ENCODE data around the gene HAUS7.
A peak's percentile ranks its signal among the peaks of the same experiment; 100 is the strongest.

HAUS7 gene

GRCh38 chrX:153442463-153442862 is 27.9 kb downstream of the HAUS7 start:
- Histone ChIP-seq H3K4me3 (ENCODE audit: low read depth, low read length) (no peak overlapping the region), H3K9me3 (ENCODE audit: control insufficient read depth, insufficient read depth, low read depth, low read length) (no peaks in the 10 kb centered on the region), H3K4me1 (ENCODE audit: control insufficient read depth, insufficient read depth, low read length) (no peaks in the 10 kb centered on the region), H3K27ac (ENCODE audit: extremely low read depth, low read depth, low read length) (no peak overlapping the region), H3K36me3 (ENCODE audit: control insufficient read depth in 2 of 2, insufficient read depth in 1 of 2, low read length in 2 of 2) (no peaks in the 10 kb centered on the region)
- POLR2A ChIA-PET: no interaction called here
- TF ChIP-seq ZNF121 (tag by site-specific recombination; IDR thresholded peaks at IDR 0.05) (peak; percentile 84), CTCF (tag by site-specific recombination; IDR thresholded peaks at IDR 0.05) (no peak), ZNF155 (tag by site-specific recombination; IDR thresholded peaks at IDR 0.05) (no peak), ZNF23 (tag by site-specific recombination; IDR thresholded peaks at IDR 0.05; ENCODE audit: borderline replicate concordance) (no peak), PRDM6 (tag by site-specific recombination; IDR thresholded peaks at IDR 0.05) (no peak), MZF1 (tag by site-specific recombination; IDR thresholded peaks at IDR 0.05; ENCODE audit: borderline replicate concordance) (no peak)
- CTCF ChIA-PET: no interaction called here

GRCh38 chrX:153441981-153442380 is 28.4 kb downstream of the HAUS7 start:
- Histone ChIP-seq H3K27ac (ENCODE audit: extremely low read depth, low read depth, low read length) (no peak overlapping the region), H3K9me3 (ENCODE audit: control insufficient read depth, insufficient read depth, low read depth, low read length) (no peaks in the 10 kb centered on the region), H3K4me3 (ENCODE audit: low read depth, low read length) (no peak overlapping the region), H3K4me1 (ENCODE audit: control insufficient read depth, insufficient read depth, low read length) (no peaks in the 10 kb centered on the region), H3K36me3 (ENCODE audit: control insufficient read depth in 2 of 2, insufficient read depth in 1 of 2, low read length in 2 of 2) (no peaks in the 10 kb centered on the region)
- TF ChIP-seq ZNF174 (tag by site-specific recombination; IDR thresholded peaks at IDR 0.05): no peak
- no peak for TF ChIP-seq ZBTB10 (tag by site-specific recombination; IDR thresholded peaks at IDR 0.05)
- TF ChIP-seq SETDB1 (IDR thresholded peaks at IDR 0.05; ENCODE audit: insufficient read length, low read length): no peak
- TF ChIP-seq KLF16 (tag by site-specific recombination; IDR thresholded peaks at IDR 0.05): no peak
- TF ChIP-seq ZNF560 (tag by site-specific recombination; IDR thresholded peaks at IDR 0.05; ENCODE audit: borderline replicate concordance): no peak
- TF ChIP-seq BCL11B (tag by site-specific recombination; IDR thresholded peaks at IDR 0.05; ENCODE audit: low read depth): no peak
- TF ChIP-seq ZNF654 (tag by site-specific recombination; IDR thresholded peaks at IDR 0.05; ENCODE audit: low read depth): no peak
- TF ChIP-seq ZNF510 (tag by site-specific recombination; IDR thresholded peaks at IDR 0.05; ENCODE audit: insufficient replicate concordance): no peak
- ChIA-PET CTCF (interaction anchor here (2.3 kb wide), 1 partner anchor 18 kb away, joined by 9 read pairs; no protein-coding TSS in a partner anchor), POLR2A (no interaction called here)

- no peaks in the 10 kb centered on the region for H3K9me3 ChIP-seq (ENCODE audit: control insufficient read depth, insufficient read depth, low read depth, low read length)
- H3K4me3 ChIP-seq (ENCODE audit: low read depth, low read length): no peak overlapping the region
- H3K27ac ChIP-seq (ENCODE audit: extremely low read depth, low read depth, low read length): no peak overlapping the region
- ChIA-PET CTCF (interaction anchor here (0.8 to 2.3 kb wide), 4 partner anchors 19 to 500 kb away, joined by 3 to 9 read pairs (median 4); no protein-coding TSS in a partner anchor), POLR2A (interaction anchor here (0.5 kb wide), 1 partner anchor 283 kb away, joined by 4 read pairs; the partner anchor contains the start of gene BCAP31)
- H3K36me3 ChIP-seq (ENCODE audit: control insufficient read depth in 2 of 2, insufficient read depth in 1 of 2, low read length in 2 of 2): no peaks in the 10 kb centered on the region
- H3K4me1 ChIP-seq (ENCODE audit: control insufficient read depth, insufficient read depth, low read length): no peaks in the 10 kb centered on the region
- TF ChIP-seq AEBP2 (tag by site-specific recombination; IDR thresholded peaks at IDR 0.05; ENCODE audit: borderline replicate concordance) (no peak), CTCF (tag by site-specific recombination; IDR thresholded peaks at IDR 0.05) (no peak), ZNF138 (tag by site-specific recombination; IDR thresholded peaks at IDR 0.05; ENCODE audit: borderline replicate concordance) (no peak), ZSCAN30 (tag by site-specific recombination; IDR thresholded peaks at IDR 0.05) (no peak), ZFP69B (tag by site-specific recombination; IDR thresholded peaks at IDR 0.05) (no peak)
Observed at GRCh38 chrX:153441296-153441695, 29.1 kb downstream of the HAUS7 start.

Data from HEK293 (cell line).